H1 (cell line): Measurements from ENCODE around the gene SUB1. TPM values are rescaled to one million over a fixed set of nuclear protein-coding genes. Genes with fewer than 3 reads are reported as not detected.
"Not testable (repeated sequence)": the region's sequence is repeated elsewhere in the genome, so short reads cannot be mapped to it uniquely, and the experiment has no call there.

Source experiments
- CTCF ChIA-PET: fragments of 300-600 bp; sonication (Branson Sonifier 250); formaldehyde crosslinking; loops from one replicate; lab custom pipeline; 2021; ENCODE audit not compliant: partially characterized antibody; lab: Charles Lee
- POLR2A ChIA-PET: fragments of 300-600 bp; sonication (Branson Sonifier 250); formaldehyde crosslinking; loops from one replicate; lab custom pipeline; 2021; ENCODE audit warnings: inconsistent platforms; ENCODE audit not compliant: partially characterized antibody; lab: Charles Lee
- DNase-seq, 2 experiments: peaks; one replicate each; pipeline versions ENCODE4 v3.0.0 to v3.0.0-alpha.2; 2010 to 2022; ENCODE audit warnings: low spot score in 2 of 2, low read depth in 1 of 2, mixed read lengths in 1 of 2
- FAIRE-seq: peaks from 2 replicates; lab custom pipeline; 2011; peaks lifted over from hg19 to GRCh38; lab: Jason Lieb, UNC
- H2AFZ ChIP-seq: 2 replicates; pipeline ENCODE4 v1.8.1; 2012; ENCODE audit warnings: low read length, inconsistent platforms
- H2AK5ac ChIP-seq: 2 replicates; pipeline ENCODE4 v1.6.1; 2013; ENCODE audit warnings: low read depth, low read length
- H2BK120ac ChIP-seq: replicated peaks from 2 replicates; pipeline ENCODE3; 2013; ENCODE audit warnings: low read depth, low read length, inconsistent platforms
- H2BK12ac ChIP-seq: 2 replicates; pipeline ENCODE4 v1.6.1; 2013; ENCODE audit warnings: low read depth, low read length
- H2BK15ac ChIP-seq: 2 replicates; pipeline ENCODE4 v1.6.1; 2013; ENCODE audit warnings: low read length
- H2BK20ac ChIP-seq: 2 replicates; pipeline ENCODE4 v1.6.1; 2013; ENCODE audit warnings: low read length
- H2BK5ac ChIP-seq: 2 replicates; pipeline ENCODE4 v1.6.1; 2013; ENCODE audit warnings: low read depth, low read length
- H3K14ac ChIP-seq: 2 replicates; pipeline ENCODE4 v1.6.1; 2013; ENCODE audit warnings: inconsistent platforms; ENCODE audit not compliant: insufficient read length
- H3K18ac ChIP-seq: 2 replicates; pipeline ENCODE4 v1.6.1; 2013; ENCODE audit warnings: low read length; ENCODE audit errors: extremely low read depth
- H3K23ac ChIP-seq: 2 replicates; pipeline ENCODE4 v1.6.1; 2013; ENCODE audit warnings: inconsistent platforms; ENCODE audit not compliant: insufficient read length
- H3K23me2 ChIP-seq: 2 replicates; pipeline ENCODE4 v1.6.1; 2013; ENCODE audit warnings: low read depth, low read length
- H3K27ac ChIP-seq: 2 replicates; pipeline ENCODE4 v1.6.1; 2011; ENCODE audit warnings: low read depth, low read length, inconsistent platforms
- H3K27me3 ChIP-seq, 4 experiments: replicated peaks in 1 of 4; 1 replicate in 1 of 4; 2 replicates in 3 of 4; pipeline versions ENCODE4 v1.6.1 to v1.8.1; 2011 to 2013; ENCODE audit warnings: low read length in 3 of 4, mild to moderate bottlenecking in 3 of 4, inconsistent platforms in 2 of 4, mixed read lengths in 2 of 4, moderate library complexity in 1 of 4; ENCODE audit not compliant: control insufficient read depth in 3 of 4, insufficient read depth in 3 of 4; ENCODE audit errors: extremely low read depth in 1 of 4
- H3K36me3 ChIP-seq, 4 experiments: 2 replicates each; pipeline versions ENCODE4 v1.6.1 to v1.8.1; 2011 to 2013; ENCODE audit warnings: mild to moderate bottlenecking in 4 of 4, low read length in 3 of 4, moderate library complexity in 2 of 4, control low read depth in 1 of 4, inconsistent platforms in 1 of 4; ENCODE audit not compliant: insufficient read depth in 4 of 4, control insufficient read depth in 2 of 4
- H3K4ac ChIP-seq: replicated peaks from 2 replicates; pipeline ENCODE3; 2013; ENCODE audit warnings: low read length, low read depth, mixed read lengths, inconsistent platforms; ENCODE audit not compliant: insufficient read length
- H3K4me1 ChIP-seq, 4 experiments: replicated peaks in 1 of 4; 1 replicate in 1 of 4; 2 replicates in 3 of 4; pipeline versions ENCODE4 v1.6.1 to v1.8.1; 2011 to 2013; ENCODE audit warnings: low read length in 3 of 4, inconsistent platforms in 2 of 4, mixed read lengths in 1 of 4; ENCODE audit not compliant: insufficient read depth in 4 of 4, control insufficient read depth in 3 of 4
- H3K4me2 ChIP-seq, 2 experiments: 2 replicates each; pipeline versions ENCODE4 v1.6.1 to v1.8.1; 2011 to 2013; ENCODE audit warnings: low read depth in 2 of 2, low read length in 2 of 2, control low read depth in 1 of 2, inconsistent platforms in 1 of 2, mild to moderate bottlenecking in 1 of 2; ENCODE audit not compliant: insufficient read depth in 1 of 2
- H3K4me3 ChIP-seq, 4 experiments: fragments of 200-600, 300-600 bp in 1 of 4; sonication (generic), shearing (Covaris generic), sonication (Bioruptor Twin) in 1 of 4; 2 replicates each; pipeline versions ENCODE4 v1.5.1 to v1.8.1; 2011 to 2016; ENCODE audit warnings: low read length in 4 of 4, low read depth in 3 of 4, control low read depth in 2 of 4, inconsistent platforms in 2 of 4, mild to moderate bottlenecking in 2 of 4, mixed read lengths in 1 of 4, moderate library complexity in 1 of 4; ENCODE audit not compliant: insufficient read depth in 2 of 4; ENCODE audit errors: extremely low read depth in 1 of 4
- H3K56ac ChIP-seq: replicated peaks from 2 replicates; pipeline ENCODE3; 2013; ENCODE audit warnings: low read depth, mild to moderate bottlenecking, mixed read lengths, low read length, inconsistent platforms; ENCODE audit not compliant: insufficient read length
- H3K79me1 ChIP-seq: 2 replicates; pipeline ENCODE4 v1.6.1; 2013; ENCODE audit warnings: low read depth, low read length, control low read depth
- H3K79me2 ChIP-seq, 2 experiments: 2 replicates each; pipeline versions ENCODE4 v1.6.1 to v1.8.1; 2012 to 2013; ENCODE audit warnings: low read length in 2 of 2, mild to moderate bottlenecking in 2 of 2, inconsistent platforms in 1 of 2; ENCODE audit not compliant: insufficient read depth in 2 of 2, control insufficient read depth in 1 of 2
- H3K9ac ChIP-seq, 4 experiments: replicated peaks in 1 of 4; 1 replicate in 1 of 4; 2 replicates in 3 of 4; pipeline versions ENCODE4 v1.6.1 to v1.8.1; 2011 to 2013; ENCODE audit warnings: low read depth in 3 of 4, low read length in 3 of 4, control low read depth in 2 of 4, mild to moderate bottlenecking in 2 of 4, moderate library complexity in 2 of 4, inconsistent platforms in 1 of 4; ENCODE audit errors: extremely low read depth in 1 of 4
- H3K9me3 ChIP-seq, 2 experiments: 2 replicates each; pipeline versions ENCODE4 v1.6.1 to v1.8.1; 2012 to 2013; ENCODE audit warnings: mild to moderate bottlenecking in 2 of 2, moderate library complexity in 2 of 2, control low read depth in 1 of 2, inconsistent platforms in 1 of 2, low read depth in 1 of 2, low read length in 1 of 2, mixed read lengths in 1 of 2; ENCODE audit not compliant: insufficient read depth in 2 of 2
- H4K20me1 ChIP-seq, 2 experiments: replicated peaks in 1 of 2; 2 replicates each; pipeline versions ENCODE3 to v1.8.1; 2011 to 2013; ENCODE audit warnings: inconsistent platforms in 2 of 2, low read length in 2 of 2, mild to moderate bottlenecking in 1 of 2; ENCODE audit not compliant: insufficient read depth in 2 of 2, control insufficient read depth in 1 of 2
- H4K5ac ChIP-seq: 2 replicates; pipeline ENCODE4 v1.6.1; 2013; ENCODE audit warnings: low read length, low read depth, mixed read lengths, inconsistent platforms; ENCODE audit not compliant: insufficient read length
- H4K8ac ChIP-seq: 2 replicates; pipeline ENCODE4 v1.8.0; 2013; ENCODE audit warnings: mild to moderate bottlenecking, moderate library complexity, low read length, inconsistent platforms; ENCODE audit not compliant: insufficient read depth; ENCODE audit errors: extremely low read depth
- H4K91ac ChIP-seq: replicated peaks from 2 replicates; pipeline ENCODE3; 2013; ENCODE audit warnings: low read length, mixed read lengths, inconsistent platforms; ENCODE audit not compliant: insufficient read length
- WGBS, 2 experiments: shearing (Covaris generic) in 1 of 2; methylation state at CpG; one replicate each; pipeline versions ENCODE4 v1.1.6 to v1.1.7; 2013 to 2015; ENCODE audit warnings: low lambda C conversion rate in 2 of 2, mixed read lengths in 2 of 2, inconsistent platforms in 1 of 2, low coverage in 1 of 2, missing lambda C conversion rate in 1 of 2; ENCODE audit not compliant: insufficient replicate concordance in 2 of 2, insufficient coverage in 1 of 2, insufficient read length in 1 of 2; ENCODE audit errors: extremely low coverage in 1 of 2, missing lambda C conversion rate in 1 of 2; 5-methylcytosine and 5-hydroxymethylcytosine counted together
- polyA plus RNA-seq, 7 experiments: library from polyadenylated mRNA; depleted of rRNA in 3 of 7; stranded (reverse) in 5 of 7; unstranded in 2 of 7; fragments of >200 nt in 5 of 7; fragments of 200-250 nt in 2 of 7; gene quantifications; 1 replicate in 5 of 7; 2 replicates in 1 of 7; 4 replicates in 1 of 7; pipeline versions ENCODE4 v1.2.1 to v1.2.3, GENCODE V29; 2011 to 2013; ENCODE audit warnings: missing spikeins in 2 of 7, mixed read lengths in 2 of 7
- total RNA-seq: library from RNA; stranded (reverse); fragmentation: NEBNext Ultra II Directional; extraction: Animal tissue kit (Norgen Biotek cat#: 25700); gene quantifications from 2 replicates; pipeline ENCODE4 v1.2.1, GENCODE V29; 2021

SUB1 gene
- total and polyA plus RNA-seq, 2 of the 8 experiments (the other 6 are each of a cell fraction or from before 2014, with no cell fraction given), result 83.9 to 325 TPM

DNA sequence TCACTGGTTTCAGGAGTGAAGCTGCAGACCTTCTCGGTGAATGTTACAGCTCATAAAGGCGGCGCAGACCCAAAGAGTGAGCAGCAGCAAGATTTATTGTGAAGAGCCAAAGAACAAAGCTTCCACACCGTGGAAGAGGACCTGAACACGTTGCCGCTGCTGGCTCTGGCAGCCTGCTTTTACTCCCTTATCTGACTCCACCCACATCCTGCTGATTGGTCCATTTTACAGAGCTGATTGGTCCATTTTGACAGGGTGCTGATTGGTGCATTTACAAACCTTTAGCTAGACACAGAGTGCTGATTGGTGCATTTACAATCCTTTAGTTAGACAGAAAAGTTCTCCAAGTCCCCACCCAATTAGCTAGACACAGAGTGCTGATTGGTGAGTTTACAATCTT lies 32.9 kb upstream of the SUB1 start:
- not testable (repeated sequence) for H3K4me3 ChIP-seq, H3K23me2 ChIP-seq, H4K91ac ChIP-seq, H2AFZ ChIP-seq, H2BK5ac ChIP-seq, H3K27ac ChIP-seq, H3K23ac ChIP-seq, H4K20me1 ChIP-seq, H4K5ac ChIP-seq, H2BK20ac ChIP-seq, FAIRE-seq, H3K36me3 ChIP-seq, H3K56ac ChIP-seq, H3K27me3 ChIP-seq, H3K79me1 ChIP-seq, H2BK120ac ChIP-seq, H3K4me1 ChIP-seq, H2BK15ac ChIP-seq, H3K4me2 ChIP-seq, H3K14ac ChIP-seq, H3K18ac ChIP-seq, H4K8ac ChIP-seq, H3K79me2 ChIP-seq, H3K4ac ChIP-seq, H3K9me3 ChIP-seq, H2BK12ac ChIP-seq, H3K9ac ChIP-seq, H2AK5ac ChIP-seq, DNase-seq
- POLR2A ChIA-PET, result interaction anchor here (0.6 to 1.1 kb wide), 2 partner anchors 372 to 997 kb away, joined by 3 read pairs; no protein-coding TSS in a partner anchor
- CTCF ChIA-PET, result interaction anchor here (0.6 to 1.4 kb wide), 4 partner anchors 31 to 585 kb away, joined by 3 to 7 read pairs (median 3); no protein-coding TSS in a partner anchor
- WGBS, 2 experiments, result 90% methylated on average over 6 of the region's 6 CpGs; no CpG with 5 or more reads in 1 of the 2 experiments
